Measurements from ENCODE around the gene SELENBP1.

- no peak for TF ChIP-seq CTCF (conservative IDR thresholded peaks at IDR 0.05; ENCODE audit: low read depth, low read length)
- TF ChIP-seq EZH2 (IDR thresholded peaks at IDR 0.05; ENCODE audit: low read length, unreplicated experiment) = no peak
Measured at GRCh38 chr1:151367658-151368392, 4.7 kb downstream of the SELENBP1 start.
